GM21367 (cell line): ENCODE results near the gene IFNLR1.

Experiments
- ATAC-seq: cut with Tn5 transposase; IDR thresholded peaks from one replicate; pipeline ENCODE4 v1.9.1; 2021; ENCODE audit not compliant: unreplicated experiment

Gene IFNLR1

GRCh38 chr1:24126672-24127023, 60.4 kb downstream of the IFNLR1 start:
- no peak for ATAC-seq

- ATAC-seq: no peak
Observed at GRCh38 chr1:24126018-24126671, 60.9 kb downstream of the IFNLR1 start.

DNA sequence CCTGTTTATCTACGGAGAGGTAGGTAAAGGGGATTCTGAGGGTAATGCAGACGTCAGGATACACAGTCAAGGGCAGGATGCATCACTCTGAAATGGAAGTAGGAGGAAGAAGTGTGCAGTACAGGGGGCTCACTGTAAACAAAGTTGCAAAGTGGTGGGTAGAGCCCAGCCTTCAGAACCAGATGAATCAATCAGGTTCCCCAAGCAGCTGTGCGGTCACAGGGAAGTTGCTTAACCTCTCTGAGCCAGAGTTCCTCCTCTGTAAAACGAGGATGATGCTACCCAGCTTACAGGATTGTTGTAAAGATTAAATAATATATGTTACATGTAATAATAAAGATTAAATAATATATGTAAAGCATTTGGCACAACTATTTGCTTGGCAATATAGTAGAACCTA, 61.6 kb downstream of the IFNLR1 start:
- no peak for ATAC-seq

DNA sequence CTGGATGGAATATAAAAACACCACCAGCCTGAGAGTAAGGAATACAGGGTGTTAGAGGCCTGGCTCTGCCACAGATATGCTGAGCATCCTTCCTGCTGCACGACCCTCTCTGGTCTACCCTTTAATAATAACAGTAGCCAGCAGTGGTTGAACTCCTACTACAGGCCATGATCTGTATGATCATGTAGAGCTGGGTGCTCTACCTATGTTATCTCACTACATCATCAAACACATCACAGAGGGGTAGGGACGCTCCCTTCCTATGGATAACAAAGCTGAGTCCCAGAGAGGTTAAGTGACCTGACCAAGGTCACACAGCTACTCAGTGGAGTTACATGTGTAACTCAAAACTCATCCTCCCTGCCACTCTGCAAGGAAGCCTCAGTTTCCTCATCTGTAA, 62.1 kb downstream of the IFNLR1 start:
- ATAC-seq: no peak

DNA sequence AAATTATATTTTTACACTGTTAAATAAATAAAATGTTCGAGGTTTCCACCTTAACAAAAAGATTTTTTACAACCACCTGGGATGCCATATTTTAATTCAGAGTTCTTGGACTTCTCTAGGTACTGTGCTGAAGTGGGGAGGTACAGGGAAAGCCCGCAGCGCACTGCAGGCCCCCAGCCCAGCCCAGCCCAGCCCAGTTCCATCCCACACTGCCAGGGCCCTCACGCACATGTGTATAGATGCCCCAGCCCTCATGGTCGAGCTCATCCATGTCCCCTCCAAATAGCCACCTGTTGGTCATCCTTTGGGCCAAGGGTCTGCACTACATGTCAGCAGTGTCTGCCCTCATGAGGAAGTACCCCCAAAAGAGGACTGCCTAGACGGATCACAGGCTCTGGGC, 63.5 kb downstream of the IFNLR1 start:
- ATAC-seq: no peak

GRCh38 chr1:24122776-24123175, 64.3 kb downstream of the IFNLR1 start:
- no peak for ATAC-seq

GRCh38 chr1:24121406-24121805, 65.7 kb downstream of the IFNLR1 start:
- no peak for ATAC-seq

- ATAC-seq: no peak
Observed at GRCh38 chr1:24120965-24121364, 66.1 kb downstream of the IFNLR1 start.

DNA sequence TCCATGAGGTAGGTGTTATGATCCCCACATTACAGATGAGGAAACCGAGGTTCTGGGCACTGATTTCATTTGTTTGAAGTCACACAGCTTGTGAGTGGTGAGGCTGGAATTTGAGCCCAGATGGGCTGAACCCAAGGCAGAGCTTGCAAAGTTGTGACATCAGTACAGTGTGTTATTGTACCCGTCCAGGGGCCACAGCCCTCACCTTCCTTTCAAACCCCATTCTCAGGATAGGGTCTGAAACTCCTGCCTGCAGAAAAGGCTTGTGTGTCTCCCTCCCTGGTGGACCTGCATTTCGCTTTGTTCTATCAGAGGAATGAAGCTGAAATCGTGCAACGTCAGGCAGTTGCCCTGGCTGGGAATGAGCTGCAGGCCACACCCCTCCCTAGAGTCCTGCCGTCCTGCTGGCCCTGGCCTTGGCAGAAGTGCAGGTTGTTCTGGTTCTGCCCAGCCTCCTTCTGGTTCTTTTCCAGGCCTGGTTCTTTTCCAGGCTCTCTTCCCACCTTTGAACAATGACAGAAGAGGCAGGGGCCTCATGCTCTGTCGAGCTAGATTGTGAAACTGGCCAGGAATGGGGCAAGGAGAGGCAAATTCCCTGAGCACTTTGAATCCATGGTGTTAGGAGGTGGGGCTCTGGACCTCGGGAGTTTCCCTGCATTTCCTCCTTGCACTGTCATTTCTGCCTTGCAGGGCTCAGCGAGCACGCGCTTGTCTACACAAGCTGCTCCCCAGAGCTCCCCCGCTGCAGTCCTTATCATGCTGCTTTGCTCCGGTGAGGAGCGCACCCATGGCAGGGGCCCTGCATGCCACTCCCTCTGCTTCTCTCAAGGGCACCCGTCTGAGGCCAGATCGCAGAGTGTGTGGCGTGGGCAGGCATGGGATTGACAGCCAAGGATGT, 67.0 kb downstream of the IFNLR1 start:
- no peak for ATAC-seq

- ATAC-seq: no peak
Observed at GRCh38 chr1:24119489-24119858, 67.6 kb downstream of the IFNLR1 start.

- ATAC-seq: no peak
Observed at GRCh38 chr1:24118410-24119242, 68.5 kb downstream of the IFNLR1 start.

- no peak for ATAC-seq
Observed at GRCh38 chr1:24117722-24118409, 69.2 kb downstream of the IFNLR1 start.

DNA sequence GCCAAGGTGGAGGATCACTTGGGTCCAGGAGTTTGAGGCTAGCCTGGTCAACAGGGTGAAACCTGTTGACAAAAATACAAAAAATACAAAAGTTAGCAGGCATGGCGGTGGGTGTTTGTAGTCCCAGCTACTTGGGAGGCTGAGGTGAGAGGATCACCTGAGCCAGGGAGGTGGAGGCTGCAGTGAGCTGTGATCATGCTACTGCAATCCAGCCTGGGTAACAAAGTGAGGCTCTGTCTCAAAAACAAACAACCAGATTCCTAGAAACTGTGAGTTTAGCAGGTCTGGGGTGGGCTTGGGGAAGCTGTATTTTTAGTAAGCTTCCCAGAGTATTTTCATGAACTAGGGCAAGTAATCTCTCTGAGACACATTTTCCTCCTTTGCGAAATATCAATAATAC, 70.0 kb downstream of the IFNLR1 start:
- ATAC-seq: no peak

GRCh38 chr1:24114753-24115152, 72.3 kb downstream of the IFNLR1 start:
- ATAC-seq: no peak

GRCh38 chr1:24113641-24114033, 73.5 kb downstream of the IFNLR1 start:
- ATAC-seq: no peak

DNA sequence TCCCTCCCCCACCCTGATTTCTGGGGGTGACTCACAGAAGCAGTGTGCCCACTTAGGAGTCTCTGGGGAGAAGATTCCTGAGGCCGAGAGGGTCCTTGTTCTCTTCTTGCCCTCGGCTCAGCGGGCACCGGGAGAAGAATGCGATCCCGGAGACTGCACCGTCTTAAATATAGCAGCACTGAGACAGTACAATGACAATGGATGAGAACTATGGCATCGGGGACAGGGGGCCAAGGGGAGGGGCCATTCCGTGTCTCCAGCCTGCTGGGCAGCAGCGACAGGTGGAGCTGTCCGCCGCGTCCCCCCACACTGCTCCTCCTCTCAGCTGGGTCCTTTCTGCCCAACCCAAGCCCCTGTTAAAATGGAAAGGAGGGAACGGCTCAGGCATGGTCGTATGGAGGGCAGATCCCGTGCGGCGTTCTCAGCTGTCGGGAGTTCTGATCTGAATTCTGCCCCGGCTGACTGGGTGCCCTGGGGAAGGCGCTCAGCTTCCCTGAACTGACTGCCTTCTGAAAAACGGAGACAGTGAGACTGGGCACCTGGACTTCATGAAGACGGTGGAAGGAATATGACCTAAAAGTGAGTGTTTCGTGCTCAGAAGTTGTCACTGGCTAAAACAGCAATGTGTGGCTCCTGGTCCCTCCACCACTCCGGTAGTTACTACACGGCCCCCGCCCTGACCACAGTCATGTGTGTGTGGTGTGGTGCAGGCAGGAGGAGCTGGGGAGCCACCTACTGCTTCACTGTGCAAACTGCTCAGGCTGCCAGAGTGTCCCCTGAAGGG, 74.9 kb downstream of the IFNLR1 start, which contains the start of gene MYOM3:
Gene MYOM3, minus strand, starts transcription at position 140 of the 784 bp plus-strand sequence. CDS start 3,499 bp downstream, outside the sequence.
- ATAC-seq: no peak

GRCh38 chr1:24111262-24111995, 75.7 kb downstream of the IFNLR1 start:
- ATAC-seq: no peak

- no peak for ATAC-seq
Observed at GRCh38 chr1:24110642-24111261, 76.3 kb downstream of the IFNLR1 start.
